Breast epithelium (tissue), 4 donors: Measurements from ENCODE around the gene GIPC2. TPM values are rescaled to one million over a fixed set of nuclear protein-coding genes. Genes with fewer than 3 reads are reported as not detected.

Source experiments
- DNase-seq, 2 donors: peaks; one replicate each; pipeline ENCODE4 v3.0.0-alpha.2; 2019; ENCODE audit warnings: low spot score in 2 of 2
- H3K27ac ChIP-seq, 2 donors: fragments of 200-600 bp; sonication (generic) in 1 of 2; one replicate each; pipeline ENCODE4 v1.5.1; 2016 to 2019; ENCODE audit warnings: mild to moderate bottlenecking in 1 of 2
- H3K27me3 ChIP-seq, 2 donors: fragments of 200-600 bp; sonication (generic) in 1 of 2; one replicate each; pipeline versions ENCODE4 v1.5.1 to v1.6.0; 2017 to 2019; ENCODE audit warnings: control low read depth in 1 of 2, mild to moderate bottlenecking in 1 of 2
- H3K36me3 ChIP-seq: fragments of 200-600 bp; one replicate; pipeline ENCODE4 v1.5.1; 2019
- H3K4me1 ChIP-seq, 2 donors: fragments of 200-600 bp; sonication (generic); one replicate each; pipeline ENCODE4 v1.5.1; 2016 to 2019; ENCODE audit warnings: control low read depth in 1 of 2
- H3K4me3 ChIP-seq, 3 donors: fragments of 200-600 bp; sonication (generic); 1 replicate in 2 of 3; 2 replicates in 1 of 3; pipeline ENCODE4 v1.5.1; 2016 to 2019; ENCODE audit warnings: mild to moderate bottlenecking in 3 of 3, moderate library complexity in 2 of 3
- H3K9me3 ChIP-seq, 2 donors: fragments of 200-600 bp; sonication (generic) in 1 of 2; one replicate each; pipeline ENCODE4 v1.5.1; 2016 to 2019; ENCODE audit warnings: control low read depth in 1 of 2
- CTCF ChIP-seq, 3 donors: fragments of 450-650 bp; IDR thresholded peaks; one replicate each; pipeline ENCODE4 v1.5.1; 2016 to 2017; ENCODE audit warnings: antibody characterized with exemption in 3 of 3, mild to moderate bottlenecking in 3 of 3, moderate library complexity in 3 of 3
- POLR2A ChIP-seq: fragments of 450-650 bp; IDR thresholded peaks from one replicate; pipeline ENCODE4 v1.6.1; 2016; ENCODE audit warnings: antibody characterized with exemption, mild to moderate bottlenecking, moderate library complexity
- POLR2AphosphoS5 ChIP-seq, 3 donors: sonication (generic); formaldehyde crosslinking; IDR thresholded peaks; one replicate each; pipeline ENCODE4 v1.6.1; 2017; ENCODE audit warnings: antibody characterized with exemption in 3 of 3
- intact Hi-C: fragments of 100-400 bp; cut with DNase I; formaldehyde crosslinking; loops from one replicate; pipeline ENCODE4 v1.15.1; 2023; ENCODE audit warnings: low total_unique reads
- total RNA-seq, 3 donors: library from RNA; depleted of rRNA; stranded (reverse); fragments of >200 nt; gene quantifications; one replicate each; pipeline ENCODE4 v1.1.0, GENCODE V29; 2016

GIPC2 gene
- total RNA-seq, 3 donors from 2014 or later = 2.6 to 3.6 (median 2.6) TPM

DNA sequence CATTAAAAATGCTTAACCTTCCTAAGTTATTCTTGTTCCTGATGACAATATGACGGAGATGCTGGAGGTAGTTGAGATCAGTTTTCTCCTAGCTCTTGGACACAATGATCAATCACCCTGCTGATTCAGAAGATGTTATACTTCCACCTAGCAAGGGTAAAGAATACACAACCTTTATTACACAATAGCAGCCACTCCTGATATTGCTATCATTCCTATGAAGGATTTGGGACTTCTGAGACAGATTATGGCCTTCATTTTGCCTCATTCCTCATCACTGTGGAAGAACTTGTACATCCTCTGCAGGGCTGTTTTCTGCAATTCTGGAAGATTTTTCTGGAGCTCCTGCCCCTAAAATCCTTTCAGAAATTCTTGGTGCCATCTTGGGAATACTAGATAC is 47.8 kb downstream of the GIPC2 start:
- no peak overlapping the region for H3K4me3 ChIP-seq

DNA sequence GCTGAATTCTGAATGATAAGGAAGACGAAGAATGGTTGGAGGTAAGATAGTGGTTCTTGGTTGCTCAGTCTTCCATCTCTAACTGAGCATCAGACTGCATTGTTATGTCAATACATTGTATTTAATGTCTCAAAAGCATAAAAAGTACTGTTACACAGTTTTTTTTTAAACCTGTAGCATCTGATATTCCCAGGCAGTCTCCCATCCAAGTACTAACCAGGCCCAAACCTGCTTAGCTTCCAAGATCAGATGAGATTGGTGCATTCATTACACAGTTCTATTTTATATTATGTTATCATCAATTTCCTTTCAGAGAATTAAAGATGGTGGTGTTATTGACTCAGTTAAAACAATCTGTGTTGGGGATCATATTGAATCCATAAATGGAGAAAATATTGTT is 48.9 kb downstream of the GIPC2 start:
- TF ChIP-seq POLR2AphosphoS5 (IDR thresholded peaks at IDR 0.05) (no peak), POLR2A (no peak), CTCF (IDR thresholded peaks at IDR 0.05) (no peak)
- Histone ChIP-seq H3K4me1 (no peaks in the 10 kb centered on the region), H3K9me3 (no peaks in the 10 kb centered on the region), H3K27me3 (no peaks in the 10 kb centered on the region), H3K4me3 (no peak overlapping the region), H3K27ac (no peak overlapping the region), H3K36me3 (no peaks in the 10 kb centered on the region)
- intact Hi-C loops = no loop called here
- DNase-seq = no peak

More for the DNA sequence above, 47.8 kb downstream of the GIPC2 start:
- no peak overlapping the region for H3K27ac ChIP-seq
- no peaks in the 10 kb centered on the region for H3K36me3 ChIP-seq
- DNase-seq = no peak
- intact Hi-C loops = no loop called here
- no peaks in the 10 kb centered on the region for H3K4me1 ChIP-seq
- TF ChIP-seq CTCF (IDR thresholded peaks at IDR 0.05) = no peak
- TF ChIP-seq POLR2A = no peak
- no peak for TF ChIP-seq POLR2AphosphoS5 (IDR thresholded peaks at IDR 0.05)
- H3K9me3 ChIP-seq = no peaks in the 10 kb centered on the region
- no peaks in the 10 kb centered on the region for H3K27me3 ChIP-seq

GRCh38 chr1:78095593-78095992 is 49.8 kb downstream of the GIPC2 start:
- DNase-seq = no peak
- TF ChIP-seq POLR2A (no peak), POLR2AphosphoS5 (IDR thresholded peaks at IDR 0.05) (no peak), CTCF (IDR thresholded peaks at IDR 0.05) (no peak)
- no peak overlapping the region for H3K27ac ChIP-seq
- intact Hi-C loops = no loop called here
- H3K9me3 ChIP-seq = no peaks in the 10 kb centered on the region
- no peaks in the 10 kb centered on the region for H3K4me1 ChIP-seq
- H3K4me3 ChIP-seq = no peak overlapping the region
- H3K27me3 ChIP-seq = no peaks in the 10 kb centered on the region
- no peaks in the 10 kb centered on the region for H3K36me3 ChIP-seq

DNA sequence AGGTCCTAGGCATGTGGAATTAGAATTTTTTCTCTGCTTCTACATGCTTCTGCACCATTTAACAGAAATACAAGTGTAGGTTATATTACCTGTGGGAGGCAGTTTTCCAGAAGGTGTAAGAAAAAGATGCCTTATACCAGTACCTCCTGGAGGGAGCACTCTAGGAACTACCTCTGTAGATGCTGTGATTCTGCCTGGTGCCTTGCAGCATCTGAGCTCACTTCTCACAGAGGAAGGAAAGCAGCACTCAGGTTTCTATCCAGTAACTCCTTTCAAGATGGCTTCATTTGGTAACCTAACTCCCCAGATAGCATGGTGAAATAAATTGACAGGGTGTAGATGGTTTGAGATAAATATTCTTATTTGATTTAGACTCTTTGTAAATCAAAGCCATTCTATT is 50.3 kb downstream of the GIPC2 start:
- no peaks in the 10 kb centered on the region for H3K27me3 ChIP-seq
- no peaks in the 10 kb centered on the region for H3K36me3 ChIP-seq
- DNase-seq = no peak
- H3K4me3 ChIP-seq = no peak overlapping the region
- TF ChIP-seq CTCF (IDR thresholded peaks at IDR 0.05) (no peak), POLR2A (no peak), POLR2AphosphoS5 (IDR thresholded peaks at IDR 0.05) (no peak)
- no peaks in the 10 kb centered on the region for H3K9me3 ChIP-seq
- intact Hi-C loops = no loop called here
- no peak overlapping the region for H3K27ac ChIP-seq
- H3K4me1 ChIP-seq = no peaks in the 10 kb centered on the region

GRCh38 chr1:78096976-78097375 is 51.2 kb downstream of the GIPC2 start:
- Histone ChIP-seq H3K36me3 (no peaks in the 10 kb centered on the region), H3K9me3 (no peaks in the 10 kb centered on the region), H3K4me1 (no peaks in the 10 kb centered on the region), H3K27ac (no peak overlapping the region), H3K4me3 (no peak overlapping the region), H3K27me3 (no peaks in the 10 kb centered on the region)
- no peak for DNase-seq
- intact Hi-C loops = no loop called here
- no peak for TF ChIP-seq POLR2A
- no peak for TF ChIP-seq POLR2AphosphoS5 (IDR thresholded peaks at IDR 0.05)
- no peak for TF ChIP-seq CTCF (IDR thresholded peaks at IDR 0.05)
